Activated naive CD4-positive, alpha-beta T cell treated with anti-CD3 and anti-CD28 coated beads, Interleukin-2, amount 50 U/mL, for 16 hours (primary cell): ENCODE data around the gene PLD2.
A peak's percentile ranks its signal among the peaks of the same experiment; 100 is the strongest.

Experiments
- DNase-seq: peaks from one replicate; pipeline ENCODE4 v3.0.0-alpha.2; 2020

PLD2 gene

GRCh38 chr17:4806777-4807604, at the start of gene PLD2:
TSS of gene PLD2 (plus strand) at chr17:4807152. CDS start at chr17:4807773, 621 bp downstream.
- peak; percentile 87 for DNase-seq

GRCh38 chr17:4759776-4760236, 47.1 kb upstream of the PLD2 start:
- DNase-seq = no peak

- no peak for DNase-seq
Observed at GRCh38 chr17:4764595-4764994, 42.4 kb upstream of the PLD2 start.

GRCh38 chr17:4766201-4766600, 40.8 kb upstream of the PLD2 start:
- DNase-seq = no peak

GRCh38 chr17:4766723-4767122, 40.2 kb upstream of the PLD2 start:
- DNase-seq = no peak

- no peak for DNase-seq
Observed at GRCh38 chr17:4768298-4768697, 38.7 kb upstream of the PLD2 start.

- DNase-seq = no peak
Observed at GRCh38 chr17:4769628-4770027, 37.3 kb upstream of the PLD2 start.

- DNase-seq = no peak
Observed at GRCh38 chr17:4771519-4772234, 35.3 kb upstream of the PLD2 start, which contains the start of gene TM4SF5. TSS of gene TM4SF5 (plus strand) at chr17:4771886. CDS start at chr17:4771923, 37 bp downstream.

GRCh38 chr17:4772235-4772613, 34.7 kb upstream of the PLD2 start:
- DNase-seq = no peak

- no peak for DNase-seq
Observed at GRCh38 chr17:4777969-4778760, 28.8 kb upstream of the PLD2 start.

- no peak for DNase-seq
Observed at GRCh38 chr17:4780325-4780955, 26.5 kb upstream of the PLD2 start.

- no peak for DNase-seq
Observed at GRCh38 chr17:4782652-4783051, 24.3 kb upstream of the PLD2 start.

GRCh38 chr17:4785311-4786105, 21.4 kb upstream of the PLD2 start:
- peak; percentile 22 for DNase-seq

GRCh38 chr17:4786106-4786511, 20.8 kb upstream of the PLD2 start, which contains the start of gene VMO1:
TSS of gene VMO1 (minus strand) at chr17:4786364. CDS start at chr17:4786352, 12 bp downstream.
- DNase-seq = no peak

- no peak for DNase-seq
Observed at GRCh38 chr17:4786516-4786915, 20.4 kb upstream of the PLD2 start.

GRCh38 chr17:4788159-4788806, 18.7 kb upstream of the PLD2 start:
- DNase-seq = no peak

- no peak for DNase-seq
Observed at GRCh38 chr17:4788807-4789700, 17.9 kb upstream of the PLD2 start, which contains the start of gene GLTPD2. TSS of gene GLTPD2 (plus strand) at chr17:4788964. CDS start at chr17:4789012, 48 bp downstream.

GRCh38 chr17:4789701-4789950, 17.3 kb upstream of the PLD2 start:
- DNase-seq = no peak

GRCh38 chr17:4789951-4790704, 16.8 kb upstream of the PLD2 start:
- peak; percentile 77 for DNase-seq

GRCh38 chr17:4790705-4791088, 16.3 kb upstream of the PLD2 start:
- DNase-seq = no peak
